CD8-positive, alpha-beta memory T cell (primary cell): ENCODE measurements around the gene DDX1. TPM values are rescaled to one million over a fixed set of nuclear protein-coding genes. Genes with fewer than 3 reads are reported as not detected.

Source experiments
- CTCF ChIA-PET: fragments of 350-600 bp; sonication (Branson Sonifier 250); formaldehyde crosslinking; loops from one replicate; lab custom pipeline; 2021; ENCODE audit warnings: antibody characterized with exemption; lab: Charles Lee
- POLR2A ChIA-PET: fragments of 350-600 bp; sonication (Branson Sonifier 250); formaldehyde crosslinking; loops from one replicate; lab custom pipeline; 2021; ENCODE audit warnings: antibody characterized with exemption; lab: Charles Lee
- DNase-seq, 5 donors: peaks; one replicate each; pipeline versions ENCODE4 v3.0.0 to v3.0.0-alpha.2; 2020 to 2022; ENCODE audit warnings: mixed read lengths in 1 of 5
- H3K27ac ChIP-seq: one replicate; pipeline ENCODE4 v1.7.0; 2013; ENCODE audit warnings: low read depth, mild to moderate bottlenecking, low read length, moderate library complexity
- H3K27me3 ChIP-seq: 2 replicates; pipeline ENCODE4 v1.7.0; 2013; ENCODE audit warnings: low read length, mild to moderate bottlenecking; ENCODE audit not compliant: insufficient read depth, poor library complexity, severe bottlenecking
- H3K36me3 ChIP-seq: 2 replicates; pipeline ENCODE4 v1.7.0; 2013; ENCODE audit warnings: mild to moderate bottlenecking, low read length, moderate library complexity; ENCODE audit not compliant: insufficient read depth
- H3K4me1 ChIP-seq: 2 replicates; pipeline ENCODE4 v1.7.0; 2013; ENCODE audit warnings: mild to moderate bottlenecking, low read length, moderate library complexity; ENCODE audit not compliant: insufficient read depth
- H3K4me3 ChIP-seq: 2 replicates; pipeline ENCODE4 v1.7.0; 2013; ENCODE audit warnings: mild to moderate bottlenecking, low read length
- H3K9me3 ChIP-seq: 2 replicates; pipeline ENCODE4 v1.7.0; 2013; ENCODE audit warnings: mild to moderate bottlenecking, low read length
- H3K27ac Mint-ChIP-seq, 8 donors: one replicate each; pipeline ENCODE4 v1.8.0; 2020 to 2021; ENCODE audit warnings: mixed read lengths in 8 of 8, mild to moderate bottlenecking in 6 of 8, inconsistent platforms in 3 of 8, moderate library complexity in 3 of 8
- H3K27me3 Mint-ChIP-seq, 2 donors: one replicate each; pipeline ENCODE4 v1.8.0; 2020 to 2021; ENCODE audit warnings: mixed read lengths in 2 of 2, mild to moderate bottlenecking in 1 of 2, moderate library complexity in 1 of 2
- H3K36me3 Mint-ChIP-seq, 3 donors: one replicate each; pipeline ENCODE4 v1.8.0; 2020 to 2021; ENCODE audit warnings: mixed read lengths in 3 of 3, inconsistent platforms in 1 of 3, mild to moderate bottlenecking in 1 of 3
- H3K4me1 Mint-ChIP-seq, 3 donors: one replicate each; pipeline ENCODE4 v1.8.0; 2020 to 2021; ENCODE audit warnings: mixed read lengths in 3 of 3, inconsistent platforms in 1 of 3, mild to moderate bottlenecking in 1 of 3
- H3K4me3 Mint-ChIP-seq, 7 donors: one replicate each; pipeline ENCODE4 v1.8.0; 2020 to 2021; ENCODE audit warnings: mixed read lengths in 7 of 7, mild to moderate bottlenecking in 6 of 7, moderate library complexity in 4 of 7, inconsistent platforms in 2 of 7
- H3K9me3 Mint-ChIP-seq, 5 donors: one replicate each; pipeline ENCODE4 v1.8.0; 2020 to 2022; ENCODE audit warnings: mixed read lengths in 5 of 5, mild to moderate bottlenecking in 3 of 5, moderate library complexity in 2 of 5, inconsistent platforms in 1 of 5
- polyA plus RNA-seq: library from polyadenylated mRNA; unstranded; fragments of 300-500 nt; fragmentation: Illumina TruSeq; gene quantifications from one replicate; pipeline ENCODE4 v1.2.3, GENCODE V29; 2021
- total RNA-seq, 2 experiments: library from RNA; stranded (reverse); gene quantifications; one replicate each; pipeline ENCODE4 v1.2.3, GENCODE V29; 2021

Gene DDX1
- total and polyA plus RNA-seq, 3 experiments from 2014 or later: 54.1 to 137 (median 132) TPM

- POLR2A ChIA-PET: no interaction called here
- Mint-ChIP-seq H3K4me1 (peaks cover 39 to 51% (median 40%) of the 10 kb centered on the region in 3 donors), H3K36me3 (peaks cover 0 to 26% (median 1%) of the 10 kb centered on the region in 3 donors), H3K27ac (peak overlapping the region in 6 of 8 donors; percentile 6 to 91 (median 19)), H3K9me3 (no peaks in the 10 kb centered on the region), H3K4me3 (peak overlapping the region; percentile 62 to 100 (median 95)), H3K27me3 (peaks cover 3 to 6% of the 10 kb centered on the region in 2 donors)
- CTCF ChIA-PET: interaction anchor here (1.2 to 1.8 kb wide), 3 partner anchors 13 to 29 kb away, joined by 3 to 5 read pairs (median 4); no protein-coding TSS in a partner anchor
- Histone ChIP-seq H3K27me3 (no peaks in the 10 kb centered on the region), H3K9me3 (no peaks in the 10 kb centered on the region), H3K4me1 (peaks cover 12% of the 10 kb centered on the region), H3K27ac (peak overlapping the region; percentile 54), H3K4me3 (peak overlapping the region; percentile 28), H3K36me3 (peaks cover 11% of the 10 kb centered on the region)
- no peak for DNase-seq
These were observed 32.1 kb upstream of the DDX1 start for GRCh38 chr2:15559379-15560139.

- Histone ChIP-seq H3K36me3 (peaks cover 6% of the 10 kb centered on the region), H3K9me3 (no peaks in the 10 kb centered on the region), H3K27ac (peak overlapping the region; percentile 72), H3K4me3 (peak overlapping the region; percentile 71), H3K4me1 (peaks cover 12% of the 10 kb centered on the region), H3K27me3 (no peaks in the 10 kb centered on the region)
- peak overlapping the region; percentile 95 to 100 (median 100) for H3K4me3 Mint-ChIP-seq
- POLR2A ChIA-PET: no interaction called here
- H3K9me3 Mint-ChIP-seq: no peaks in the 10 kb centered on the region
- H3K27ac Mint-ChIP-seq: peak overlapping the region; percentile 91 to 100 (median 98)
- peak in 2 of 5 donors; percentile 15 to 48 for DNase-seq
- H3K27me3 Mint-ChIP-seq: peaks cover 4 to 8% of the 10 kb centered on the region in 2 donors
- CTCF ChIA-PET: interaction anchor here (1.8 kb wide), 1 partner anchor 13 kb away, joined by 4 read pairs; no protein-coding TSS in a partner anchor
- H3K4me1 Mint-ChIP-seq: peaks cover 37 to 49% (median 40%) of the 10 kb centered on the region in 3 donors
- peaks cover 0 to 22% (median 1%) of the 10 kb centered on the region in 3 donors for H3K36me3 Mint-ChIP-seq
These were observed 31.3 kb upstream of the DDX1 start for GRCh38 chr2:15560140-15560987.

- DNase-seq: peak; percentile 53 to 84 (median 69)
- Mint-ChIP-seq H3K27ac (peak within 1 kb of the TSS; percentile 91 to 100 (median 98)), H3K9me3 (no peaks in the 10 kb centered on the region), H3K4me1 (peaks cover 37 to 46% (median 40%) of the 10 kb centered on the region in 3 donors), H3K27me3 (peaks cover 7 to 8% of the 10 kb centered on the region in 2 donors), H3K36me3 (peaks cover 0 to 18% (median 0%) of the 10 kb centered on the region in 3 donors), H3K4me3 (peak within 1 kb of the TSS; percentile 95 to 100 (median 100))
- Histone ChIP-seq H3K4me3 (peak within 1 kb of the TSS; percentile 71), H3K27me3 (no peaks in the 10 kb centered on the region), H3K9me3 (no peaks in the 10 kb centered on the region), H3K27ac (peak within 1 kb of the TSS; percentile 72), H3K36me3 (peaks cover under 1% of the 10 kb centered on the region), H3K4me1 (peaks cover 12% of the 10 kb centered on the region)
- POLR2A ChIA-PET: interaction anchor here (0.6 to 1.3 kb wide), 2 partner anchors 31 to 33 kb away, joined by 3 read pairs; partner anchors contain the start of gene DDX1
- CTCF ChIA-PET: interaction anchor here (0.7 to 1.8 kb wide), 5 partner anchors 12 to 95 kb away, joined by 3 to 9 read pairs (median 4); partner anchors contain the start of gene DDX1
These were observed 30.6 kb upstream of the DDX1 start, which contains the start of gene NBAS for GRCh38 chr2:15560988-15561573. NBAS (minus strand) TSS chr2:15561334; CDS start chr2:15561304, 30 bp downstream.

GRCh38 chr2:15561574-15562344, 29.9 kb upstream of the DDX1 start:
- no peaks in the 10 kb centered on the region for H3K9me3 Mint-ChIP-seq
- Histone ChIP-seq H3K27me3 (no peaks in the 10 kb centered on the region), H3K4me1 (peaks cover 12% of the 10 kb centered on the region), H3K4me3 (peak overlapping the region; percentile 71), H3K36me3 (no peaks in the 10 kb centered on the region), H3K27ac (peak overlapping the region; percentile 72), H3K9me3 (no peaks in the 10 kb centered on the region)
- peaks cover 7 to 8% of the 10 kb centered on the region in 2 donors for H3K27me3 Mint-ChIP-seq
- H3K4me3 Mint-ChIP-seq: peak overlapping the region; percentile 95 to 100 (median 100)
- ChIA-PET CTCF (interaction anchor here (0.7 to 1.5 kb wide), 5 partner anchors 11 to 96 kb away, joined by 3 to 9 read pairs (median 5); partner anchors contain the start of gene DDX1), POLR2A (interaction anchor here (0.6 to 1.3 kb wide), 4 partner anchors 13 to 32 kb away, joined by 3 to 5 read pairs (median 4); partner anchors contain the start of gene DDX1)
- DNase-seq: peak in 1 of 5 donors; percentile 68
- peak overlapping the region; percentile 91 to 100 (median 98) for H3K27ac Mint-ChIP-seq
- H3K4me1 Mint-ChIP-seq: peaks cover 37 to 46% (median 40%) of the 10 kb centered on the region in 3 donors
- peaks cover 0 to 16% (median 0%) of the 10 kb centered on the region in 3 donors for H3K36me3 Mint-ChIP-seq

GRCh38 chr2:15562354-15563031, 29.2 kb upstream of the DDX1 start:
- peak overlapping the region; percentile 57 to 100 (median 99) for H3K4me3 Mint-ChIP-seq
- Histone ChIP-seq H3K4me1 (peaks cover 12% of the 10 kb centered on the region), H3K27ac (peak overlapping the region; percentile 72), H3K4me3 (peak overlapping the region; percentile 71), H3K27me3 (no peaks in the 10 kb centered on the region), H3K9me3 (no peaks in the 10 kb centered on the region), H3K36me3 (no peaks in the 10 kb centered on the region)
- peaks cover 37 to 46% (median 40%) of the 10 kb centered on the region in 3 donors for H3K4me1 Mint-ChIP-seq
- DNase-seq: no peak
- H3K27ac Mint-ChIP-seq: peak overlapping the region in 6 of 8 donors; percentile 54 to 99 (median 94)
- H3K36me3 Mint-ChIP-seq: peaks cover 0 to 16% (median 0%) of the 10 kb centered on the region in 3 donors
- no peaks in the 10 kb centered on the region for H3K9me3 Mint-ChIP-seq
- POLR2A ChIA-PET: interaction anchor here (0.6 to 1.3 kb wide), 2 partner anchors 30 to 32 kb away, joined by 3 to 5 read pairs; no protein-coding TSS in a partner anchor
- peaks cover 8 to 9% of the 10 kb centered on the region in 2 donors for H3K27me3 Mint-ChIP-seq
- CTCF ChIA-PET: interaction anchor here (1.1 to 1.5 kb wide), 4 partner anchors 10 to 33 kb away, joined by 3 to 9 read pairs (median 5); partner anchors contain the start of gene DDX1

GRCh38 chr2:15563227-15564100, 28.2 kb upstream of the DDX1 start:
- Histone ChIP-seq H3K9me3 (no peaks in the 10 kb centered on the region), H3K36me3 (no peaks in the 10 kb centered on the region), H3K4me3 (no peak overlapping the region), H3K4me1 (peaks cover 12% of the 10 kb centered on the region), H3K27me3 (no peaks in the 10 kb centered on the region), H3K27ac (no peak overlapping the region)
- Mint-ChIP-seq H3K27me3 (peaks cover 8 to 14% of the 10 kb centered on the region in 2 donors), H3K27ac (peak overlapping the region in 2 of 8 donors; percentile 36 to 38), H3K9me3 (no peaks in the 10 kb centered on the region), H3K4me1 (peaks cover 31 to 38% (median 33%) of the 10 kb centered on the region in 3 donors), H3K36me3 (peaks cover 0 to 12% (median 0%) of the 10 kb centered on the region in 3 donors), H3K4me3 (peak overlapping the region in 3 of 7 donors; percentile 23 to 95 (median 38))
- ChIA-PET POLR2A (no interaction called here), CTCF (interaction anchor here (0.8 kb wide), 1 partner anchor 28 kb away, joined by 3 read pairs; the partner anchor contains the start of gene DDX1)
- no peak for DNase-seq
